DND-41 (cell line): ENCODE results near the gene RNGTT.

ENCODE experiments used
- EZH2 ChIP-seq: IDR thresholded peaks from 3 replicates; pipeline ENCODE4 v1.6.1; 2012; ENCODE audit warnings: borderline replicate concordance, low read depth, mild to moderate bottlenecking, moderate library complexity, low read length, inconsistent platforms; ENCODE audit not compliant: severe bottlenecking
- TF ChIP-seq, protein P1 (sequence below): IDR thresholded peaks from 2 replicates; pipeline ENCODE4 v1.5.1; 2012; ENCODE audit warnings: borderline replicate concordance, low read length, moderate library complexity, mild to moderate bottlenecking; ENCODE audit not compliant: poor library complexity, severe bottlenecking; ENCODE audit errors: extremely low read depth

DNA sequence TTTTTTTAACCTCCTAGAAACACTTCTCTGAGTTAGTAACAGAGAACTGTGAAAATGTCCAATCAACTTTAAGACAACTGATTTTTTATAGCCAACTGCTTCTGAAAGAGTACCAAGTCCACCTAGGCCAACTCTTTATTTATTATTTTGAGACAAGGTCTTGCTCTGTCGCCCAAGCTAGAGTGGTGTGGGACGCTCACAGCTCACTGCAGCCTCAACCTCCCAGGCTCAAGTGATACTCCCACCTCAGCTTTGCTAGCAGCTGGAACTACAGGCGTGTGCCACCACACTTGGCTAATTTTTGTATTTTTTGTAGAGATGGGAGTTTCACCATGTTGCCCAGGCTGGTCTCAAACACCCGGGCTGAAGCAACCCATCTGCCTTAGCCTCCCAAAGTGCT, 331.6 kb downstream of the RNGTT start:
- TF ChIP-seq, protein P1, sequence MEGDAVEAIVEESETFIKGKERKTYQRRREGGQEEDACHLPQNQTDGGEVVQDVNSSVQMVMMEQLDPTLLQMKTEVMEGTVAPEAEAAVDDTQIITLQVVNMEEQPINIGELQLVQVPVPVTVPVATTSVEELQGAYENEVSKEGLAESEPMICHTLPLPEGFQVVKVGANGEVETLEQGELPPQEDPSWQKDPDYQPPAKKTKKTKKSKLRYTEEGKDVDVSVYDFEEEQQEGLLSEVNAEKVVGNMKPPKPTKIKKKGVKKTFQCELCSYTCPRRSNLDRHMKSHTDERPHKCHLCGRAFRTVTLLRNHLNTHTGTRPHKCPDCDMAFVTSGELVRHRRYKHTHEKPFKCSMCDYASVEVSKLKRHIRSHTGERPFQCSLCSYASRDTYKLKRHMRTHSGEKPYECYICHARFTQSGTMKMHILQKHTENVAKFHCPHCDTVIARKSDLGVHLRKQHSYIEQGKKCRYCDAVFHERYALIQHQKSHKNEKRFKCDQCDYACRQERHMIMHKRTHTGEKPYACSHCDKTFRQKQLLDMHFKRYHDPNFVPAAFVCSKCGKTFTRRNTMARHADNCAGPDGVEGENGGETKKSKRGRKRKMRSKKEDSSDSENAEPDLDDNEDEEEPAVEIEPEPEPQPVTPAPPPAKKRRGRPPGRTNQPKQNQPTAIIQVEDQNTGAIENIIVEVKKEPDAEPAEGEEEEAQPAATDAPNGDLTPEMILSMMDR: no peak
- no peak for TF ChIP-seq EZH2
